CD4-positive, alpha-beta T cell treated with Interferon gamma for 1 hour (primary cell): ENCODE data around the gene GCNT2.
A peak's percentile ranks its signal among the peaks of the same experiment; 100 is the strongest.
"Not testable (repeated sequence)": the region's sequence is repeated elsewhere in the genome, so short reads cannot be mapped to it uniquely, and the experiment has no call there.

Source experiments
- DNase-seq: peaks from one replicate; pipeline ENCODE4 v3.0.0-alpha.2; 2020

The GCNT2 gene

DNA sequence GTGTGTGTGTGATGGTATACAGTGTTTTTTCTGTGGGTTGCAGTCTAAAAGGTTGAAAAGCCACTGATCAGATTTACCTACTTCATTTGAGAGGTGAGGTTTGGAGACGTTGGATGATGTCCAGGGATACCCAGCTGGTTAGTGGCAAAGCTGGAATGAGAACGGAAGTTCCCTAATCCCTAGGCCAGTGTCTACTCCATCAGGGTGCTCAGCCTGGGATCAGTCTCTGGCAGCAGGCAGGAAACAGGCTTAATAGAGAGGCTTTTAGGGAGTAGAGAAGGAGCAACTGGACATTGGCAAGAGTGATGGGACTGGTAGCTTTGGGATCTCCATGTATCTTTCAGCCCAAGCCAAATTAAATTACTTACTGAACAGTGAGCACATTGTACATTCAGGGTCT is 92.6 kb downstream of the GCNT2 start:
- no peak for DNase-seq

DNA sequence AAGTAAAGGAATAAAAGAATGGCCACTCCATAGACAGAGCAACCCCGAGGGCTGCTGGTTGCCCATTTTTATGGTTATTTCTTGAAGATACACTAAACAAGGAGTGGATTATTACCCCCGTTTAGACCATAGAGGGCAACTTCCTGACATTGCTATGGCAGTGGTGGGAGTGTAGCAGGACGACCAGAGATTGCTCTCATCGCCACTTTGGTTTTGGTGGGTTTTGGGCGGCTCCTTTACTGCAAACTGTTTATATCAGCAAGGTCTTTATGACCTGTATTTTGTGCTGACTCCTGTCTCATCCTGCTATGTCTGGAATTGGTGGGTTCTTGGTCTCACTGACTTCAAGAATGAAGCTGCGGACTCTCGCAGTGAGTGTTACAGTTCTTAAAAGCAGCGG is 94.5 kb downstream of the GCNT2 start:
- DNase-seq: no peak

DNA sequence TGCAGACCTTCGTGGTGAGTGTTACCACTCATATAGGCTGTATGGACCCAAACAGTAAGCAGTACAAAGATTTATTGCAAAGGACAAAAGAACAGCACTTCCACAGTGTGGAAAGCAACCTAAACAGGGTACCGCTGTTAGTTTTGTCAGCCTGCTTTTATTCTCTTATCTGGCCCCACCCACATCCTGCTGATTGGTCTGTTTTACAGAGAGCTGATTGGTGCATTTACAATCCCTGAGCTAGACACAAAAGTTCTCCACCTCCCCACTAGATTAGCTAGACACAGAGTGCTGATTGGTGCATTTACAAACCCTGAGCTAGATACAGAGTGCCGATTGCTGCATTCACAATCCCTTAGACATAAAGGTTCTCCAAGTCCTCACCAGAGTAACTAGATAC is 95.1 kb downstream of the GCNT2 start:
- not testable (repeated sequence) for DNase-seq

DNA sequence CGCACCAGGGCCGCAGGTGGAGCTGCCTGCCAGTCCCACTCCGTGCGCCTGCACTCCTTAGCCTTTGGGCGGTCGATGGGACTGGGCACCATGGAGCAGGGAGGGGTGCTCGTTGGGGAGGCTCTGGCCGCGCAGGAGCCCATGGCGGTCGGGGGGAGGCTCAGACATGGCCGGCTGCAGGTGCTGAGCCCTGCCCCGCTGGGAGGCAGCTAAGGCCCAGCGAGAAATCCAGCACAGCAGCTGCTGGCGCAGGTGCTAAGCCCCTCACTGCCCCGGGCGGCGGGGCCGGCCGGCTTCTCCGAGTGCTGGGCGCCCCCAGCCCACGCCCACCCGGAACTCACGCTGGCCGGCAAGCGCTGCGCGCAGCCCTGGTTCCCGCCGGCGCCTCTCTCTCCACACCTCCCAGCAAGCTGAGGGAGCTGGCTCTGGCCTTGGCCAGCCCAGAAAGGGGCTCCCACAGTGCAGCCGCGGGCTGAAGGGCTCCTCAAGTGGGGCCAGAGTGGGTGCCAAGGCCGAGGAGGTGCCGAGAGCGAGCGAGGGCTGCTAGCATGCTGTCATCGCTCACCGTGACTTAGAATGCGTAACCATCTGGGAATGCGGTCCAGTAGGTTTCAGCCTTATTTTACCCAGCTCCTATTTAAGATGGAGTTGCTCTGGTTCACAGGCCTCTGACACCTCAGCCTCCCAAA is 96.0 kb downstream of the GCNT2 start:
- DNase-seq: no peak

DNA sequence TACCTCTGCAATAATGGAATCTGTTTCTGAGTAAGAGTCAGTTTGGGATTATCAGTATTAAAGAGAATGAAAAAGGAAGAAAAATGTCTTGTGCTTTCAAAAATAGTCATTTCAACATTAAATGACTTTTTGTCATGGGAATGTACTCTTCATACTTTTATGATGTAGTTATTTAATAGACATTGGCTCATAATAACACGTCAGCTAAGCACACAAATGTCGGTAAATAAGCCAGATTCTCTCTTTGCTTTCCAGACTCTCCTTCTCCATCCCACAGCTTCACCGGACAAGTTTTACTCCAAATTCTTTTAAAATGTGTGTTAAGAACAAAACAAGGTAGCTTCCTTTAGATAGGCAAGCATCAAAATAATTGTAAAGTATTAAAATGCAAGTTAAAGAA is 97.3 kb downstream of the GCNT2 start:
- no peak for DNase-seq

DNA sequence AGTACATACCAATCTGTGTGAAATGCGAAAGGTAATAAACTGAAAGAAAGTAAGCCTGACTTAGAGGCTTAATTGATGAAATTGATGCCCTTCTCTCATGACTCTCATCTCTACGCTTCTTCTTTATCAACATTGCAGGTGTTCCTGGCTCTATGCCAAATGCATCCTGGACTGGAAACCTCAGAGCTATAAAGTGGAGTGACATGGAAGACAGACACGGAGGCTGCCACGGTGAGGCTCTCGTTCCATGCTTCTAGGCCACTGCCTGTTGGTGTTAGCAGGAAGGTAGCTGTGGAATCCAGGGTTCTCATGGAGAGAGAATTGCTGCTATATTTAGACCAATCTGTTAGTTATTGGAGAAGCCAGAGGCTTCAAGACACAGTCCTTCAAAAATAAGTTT is 100.1 kb downstream of the GCNT2 start:
- DNase-seq: no peak

DNA sequence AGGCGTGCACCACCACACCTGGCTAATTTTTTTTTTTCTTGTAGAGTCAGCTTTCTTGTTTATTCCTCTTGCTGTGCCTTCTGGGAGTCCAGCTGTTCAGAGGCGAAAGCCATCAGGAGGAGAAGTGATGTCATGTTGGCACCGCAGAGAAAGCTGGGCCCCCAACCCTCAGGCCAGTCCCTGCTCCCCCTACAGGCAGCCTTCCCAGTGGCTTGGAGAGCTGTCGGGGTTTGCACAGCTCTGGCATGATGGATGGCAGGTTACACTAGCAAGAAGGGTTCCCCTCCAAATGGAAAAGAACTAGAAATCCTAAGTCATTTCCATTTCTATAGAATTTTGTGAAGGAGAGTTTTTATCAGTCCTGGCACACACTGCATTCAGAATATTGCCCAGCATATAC is 100.7 kb downstream of the GCNT2 start:
- no peak for DNase-seq

DNA sequence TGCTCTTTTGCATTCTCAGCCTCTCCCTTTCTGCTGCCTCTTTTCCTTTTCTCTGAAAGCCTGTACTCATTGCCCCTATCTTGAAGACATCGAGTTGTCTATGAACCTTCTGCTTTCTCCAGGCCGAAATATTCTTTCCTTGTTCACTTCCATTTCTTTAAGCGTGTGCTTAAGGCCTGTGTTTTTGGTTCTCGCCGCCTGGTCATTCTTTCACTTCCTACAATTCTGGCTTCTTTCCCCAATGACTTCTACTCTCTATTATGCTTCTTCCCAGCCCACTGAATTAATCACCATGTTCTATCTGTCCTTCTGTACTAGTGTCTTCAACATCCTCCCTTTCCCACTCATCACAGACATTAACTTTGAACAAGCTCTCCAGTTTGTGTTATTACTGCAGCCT is 103.7 kb downstream of the GCNT2 start:
- no peak for DNase-seq

DNA sequence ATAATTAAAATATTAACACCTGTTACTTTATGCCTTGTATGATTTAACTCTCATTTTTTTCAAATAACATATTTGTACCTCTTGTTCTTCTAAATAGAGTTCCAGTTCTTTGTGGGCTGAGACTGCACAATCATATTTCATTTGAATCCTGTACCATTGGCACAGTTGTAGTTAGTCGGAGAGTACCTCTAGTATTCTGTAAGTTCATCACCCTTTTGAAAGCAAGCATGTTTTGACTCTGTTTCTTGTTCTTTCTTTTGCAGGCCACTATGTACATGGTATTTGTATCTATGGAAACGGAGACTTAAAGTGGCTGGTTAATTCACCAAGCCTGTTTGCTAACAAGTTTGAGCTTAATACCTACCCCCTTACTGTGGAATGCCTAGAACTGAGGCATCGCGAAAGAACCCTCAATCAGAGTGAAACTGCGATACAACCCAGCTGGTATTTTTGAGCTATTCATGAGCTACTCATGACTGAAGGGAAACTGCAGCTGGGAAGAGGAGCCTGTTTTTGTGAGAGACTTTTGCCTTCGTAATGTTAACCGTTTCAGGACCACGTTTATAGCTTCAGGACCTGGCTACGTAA is 105.1 kb downstream of the GCNT2 start:
- DNase-seq: no peak

DNA sequence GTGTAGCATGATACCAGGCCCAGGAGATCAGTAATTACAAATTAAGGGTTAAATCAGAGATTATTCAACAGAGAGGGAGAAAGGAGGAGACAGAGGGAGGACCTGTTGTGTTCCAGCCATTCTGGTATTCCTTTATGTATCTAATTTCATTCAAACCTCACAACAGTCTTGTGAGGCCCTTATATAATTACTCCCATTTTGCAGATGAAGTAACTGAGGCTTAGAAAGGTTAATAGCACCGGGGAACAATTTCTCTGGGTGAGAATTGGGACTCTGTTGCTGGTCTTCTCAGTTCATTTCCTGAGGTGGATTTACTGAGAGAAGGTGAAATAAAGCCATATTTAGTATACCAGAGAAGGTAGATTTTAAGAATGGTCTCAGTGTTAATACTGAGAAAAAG is 106.6 kb downstream of the GCNT2 start:
- no peak for DNase-seq

DNA sequence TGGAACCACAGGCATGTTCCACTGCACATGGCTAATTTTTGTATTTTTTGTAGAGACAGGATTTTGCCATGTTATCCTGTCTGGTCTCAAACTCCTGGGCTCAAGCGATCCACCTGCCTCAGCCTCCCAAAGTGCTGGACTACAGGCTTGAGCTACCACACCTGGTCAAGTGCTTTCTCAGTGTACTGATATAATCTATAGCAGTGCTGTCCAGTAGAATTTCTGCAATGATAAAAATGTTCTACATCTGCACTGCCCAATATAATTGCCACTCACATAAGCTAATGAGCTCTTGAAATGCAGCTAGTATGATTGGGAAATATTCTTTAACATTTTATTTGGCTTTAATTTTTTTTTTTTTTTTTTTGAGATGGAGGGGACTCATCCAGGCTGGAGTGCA is 109.0 kb downstream of the GCNT2 start:
- no peak for DNase-seq

DNA sequence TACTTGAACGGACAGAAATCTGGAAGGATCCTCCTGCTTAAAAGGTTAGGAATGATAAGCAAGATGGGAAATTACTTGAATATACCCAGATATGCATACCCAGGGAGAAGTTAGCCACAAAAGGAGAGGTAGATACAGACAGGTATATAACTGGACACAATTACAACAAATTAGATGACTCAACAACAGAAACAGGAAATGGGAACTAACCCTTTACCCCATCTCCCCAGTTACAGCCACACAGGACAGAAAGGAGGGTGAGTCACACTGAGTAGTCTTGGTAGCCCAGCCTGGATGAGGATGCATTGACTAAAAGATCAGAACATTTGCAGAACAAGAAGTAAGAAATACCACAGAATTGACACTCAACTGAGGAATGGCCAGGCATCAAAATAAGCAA is 112.1 kb downstream of the GCNT2 start:
- DNase-seq: peak; percentile 39

DNA sequence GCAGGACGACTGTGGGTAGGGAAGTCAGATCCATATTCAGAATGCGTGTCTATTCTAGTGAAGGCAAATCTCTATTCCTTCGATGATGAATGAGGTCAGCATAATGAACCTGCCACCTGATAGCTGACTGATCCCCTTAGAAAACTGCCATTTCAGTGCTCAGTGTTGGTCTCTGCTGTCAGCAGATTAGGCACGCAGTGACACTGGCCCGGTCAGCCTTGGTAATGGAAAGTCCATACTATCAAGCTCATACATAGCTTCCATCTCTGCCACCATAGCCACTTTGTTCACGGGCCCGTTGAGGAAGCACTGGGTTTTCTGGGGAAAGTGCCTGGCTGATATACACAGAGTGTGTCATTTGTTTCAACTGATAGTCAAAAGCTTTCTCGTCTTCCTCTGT is 119.3 kb downstream of the GCNT2 start:
- DNase-seq: no peak

DNA sequence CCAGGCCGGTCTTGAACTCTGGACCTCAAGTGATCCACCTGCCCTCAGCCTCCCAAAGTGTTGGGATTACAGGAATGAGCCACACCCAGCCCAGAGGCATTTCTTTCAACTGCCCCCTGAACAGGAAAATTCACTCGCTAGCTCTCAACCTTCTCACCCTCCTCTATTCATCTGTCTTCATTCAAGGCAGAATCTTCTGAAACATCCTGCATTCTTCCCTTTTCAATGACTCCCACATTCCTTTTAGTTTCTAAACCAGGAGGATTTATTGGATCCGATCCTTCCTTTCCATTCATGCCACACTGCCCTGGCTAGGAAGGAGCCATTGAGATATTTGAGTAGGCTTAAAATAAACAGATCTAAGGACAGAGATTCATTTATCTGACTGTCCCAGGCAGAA is 120.4 kb downstream of the GCNT2 start:
- DNase-seq: no peak

DNA sequence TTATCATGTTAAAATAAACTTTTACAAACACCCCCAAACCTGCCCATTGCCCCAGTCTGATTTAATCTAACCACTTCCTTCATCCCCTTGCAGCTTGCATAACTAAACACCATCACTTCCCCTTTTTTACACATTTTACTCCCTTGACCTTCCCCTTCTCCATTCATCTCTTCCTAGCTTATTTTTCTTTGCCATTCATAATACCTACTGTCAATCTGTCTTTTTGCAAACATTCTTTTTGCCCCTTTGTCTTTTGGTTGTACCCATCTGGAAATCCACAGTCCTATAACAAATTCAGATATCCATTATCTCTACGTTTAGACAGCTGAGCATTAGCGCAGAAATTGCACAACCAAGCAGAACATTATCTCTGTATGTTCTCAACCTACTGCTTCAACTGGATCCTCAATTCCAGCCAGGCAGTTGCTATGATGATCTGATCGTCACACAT is 122.1 kb downstream of the GCNT2 start:
- DNase-seq: no peak

DNA sequence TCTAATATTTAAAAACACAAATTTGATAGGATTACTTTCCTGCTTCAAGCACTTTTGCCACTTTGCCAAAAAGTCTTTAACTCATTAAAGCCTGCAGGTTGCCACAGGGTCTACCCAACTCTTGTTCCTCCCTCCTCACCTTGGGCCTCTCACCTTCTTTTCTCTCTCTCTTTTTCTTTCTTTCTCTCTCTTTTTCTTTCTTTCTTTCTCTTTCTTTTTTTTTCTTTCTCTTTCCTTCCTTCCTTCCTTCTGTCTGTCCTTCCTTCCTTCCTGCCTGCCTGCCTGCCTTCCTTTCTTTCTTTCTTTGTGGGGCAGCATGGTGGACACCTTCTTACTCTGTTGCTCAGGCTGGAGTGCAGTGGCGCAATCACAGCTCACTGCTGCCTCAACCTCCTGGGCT is 123.1 kb downstream of the GCNT2 start:
- DNase-seq: no peak

DNA sequence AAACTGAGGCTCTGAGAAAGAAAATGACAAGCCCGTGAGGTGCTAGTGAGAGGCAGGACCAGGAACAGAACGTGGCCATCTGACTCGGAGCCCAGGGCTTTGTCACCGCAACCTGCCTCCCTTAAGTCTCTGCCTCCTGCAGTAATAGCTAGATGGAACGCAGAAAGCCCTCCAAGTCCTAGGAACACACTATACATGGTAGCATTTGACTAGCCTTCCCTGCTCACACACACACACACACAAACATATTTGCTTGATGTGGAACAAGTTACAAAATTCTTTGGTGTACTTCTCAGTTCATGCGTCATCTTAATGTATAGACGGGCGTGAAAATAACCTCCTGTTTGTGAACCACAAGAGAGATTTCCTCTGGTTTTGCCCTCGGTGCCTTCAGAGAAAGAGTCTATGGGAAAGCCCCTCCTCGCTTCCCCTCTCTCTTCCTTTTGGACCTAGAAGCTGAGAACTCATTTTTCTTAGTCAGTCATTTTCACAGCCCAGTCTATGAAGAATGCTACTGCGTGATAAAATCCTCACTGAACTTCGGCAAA is 134.4 kb downstream of the GCNT2 start:
- DNase-seq: peak; percentile 4

DNA sequence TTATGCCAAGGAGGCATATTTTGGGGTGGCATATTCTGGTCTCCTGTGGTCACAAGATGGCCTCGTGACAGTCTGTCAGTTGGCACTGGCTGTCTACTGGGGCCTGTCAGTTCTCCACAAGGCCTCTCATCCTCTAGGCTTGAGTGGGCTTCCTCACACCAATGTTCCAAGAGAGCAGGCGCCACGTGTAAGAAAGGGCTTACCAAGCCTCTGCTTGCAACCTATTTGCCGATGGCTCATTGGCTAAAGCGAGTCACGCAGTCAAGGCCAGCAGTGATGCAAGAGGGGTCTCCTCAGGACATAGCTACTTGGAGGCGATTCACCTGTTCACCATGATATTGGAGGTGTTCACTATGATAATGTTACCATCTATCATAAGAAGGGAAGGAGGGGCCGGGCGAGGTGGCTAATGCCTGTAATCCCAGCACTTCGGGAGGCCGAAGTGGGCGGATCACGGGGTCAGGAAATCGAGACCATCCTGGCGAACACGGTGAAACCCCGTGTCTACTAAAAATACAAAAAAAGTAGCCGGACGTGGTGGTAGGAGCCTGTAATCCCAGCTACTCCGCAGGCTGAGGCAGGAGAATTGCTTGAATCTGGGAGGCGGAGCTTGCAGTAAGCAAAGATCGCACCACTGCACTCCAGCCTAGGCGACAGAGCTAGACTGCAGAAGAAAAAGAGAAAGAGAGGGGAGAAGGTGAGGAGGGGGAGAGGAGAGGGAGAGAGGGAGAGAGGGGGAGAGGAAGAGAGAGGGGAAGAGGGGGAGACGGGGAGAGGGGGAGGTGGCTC is 138.0 kb downstream of the GCNT2 start:
- no peak for DNase-seq

DNA sequence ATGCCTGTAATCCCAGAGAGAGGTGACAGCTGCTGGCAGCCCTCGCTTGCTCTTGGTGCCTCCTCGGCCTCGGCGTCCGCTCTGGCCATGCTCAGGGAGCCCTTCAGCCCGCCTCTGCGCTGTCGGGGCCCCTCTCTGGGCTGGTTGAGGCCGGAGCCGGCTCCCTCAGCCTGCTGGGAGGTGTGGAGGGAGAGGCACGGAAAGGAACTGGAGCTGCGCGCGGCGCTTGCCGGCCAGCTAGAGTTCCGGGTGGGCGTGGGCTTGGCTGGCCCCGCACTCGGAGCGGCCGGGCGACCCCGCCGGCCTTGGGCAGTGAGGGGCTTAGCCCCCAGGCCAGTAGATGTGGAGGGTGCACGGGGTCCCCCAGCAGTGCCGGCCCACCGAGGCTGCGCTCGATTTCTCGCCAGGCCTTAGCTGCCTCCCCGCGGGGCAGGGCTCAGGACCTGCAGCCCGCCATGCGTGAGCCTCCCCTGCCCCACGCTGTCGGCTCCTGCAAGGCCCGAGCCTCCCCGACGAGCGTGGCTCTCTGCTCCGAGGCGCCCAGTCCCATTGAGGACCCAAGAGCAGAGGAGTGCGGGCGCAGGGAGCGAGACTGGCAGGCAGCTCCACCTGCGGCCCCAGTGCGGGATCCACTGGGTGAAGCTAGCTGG is 138.7 kb downstream of the GCNT2 start:
- no peak for DNase-seq

DNA sequence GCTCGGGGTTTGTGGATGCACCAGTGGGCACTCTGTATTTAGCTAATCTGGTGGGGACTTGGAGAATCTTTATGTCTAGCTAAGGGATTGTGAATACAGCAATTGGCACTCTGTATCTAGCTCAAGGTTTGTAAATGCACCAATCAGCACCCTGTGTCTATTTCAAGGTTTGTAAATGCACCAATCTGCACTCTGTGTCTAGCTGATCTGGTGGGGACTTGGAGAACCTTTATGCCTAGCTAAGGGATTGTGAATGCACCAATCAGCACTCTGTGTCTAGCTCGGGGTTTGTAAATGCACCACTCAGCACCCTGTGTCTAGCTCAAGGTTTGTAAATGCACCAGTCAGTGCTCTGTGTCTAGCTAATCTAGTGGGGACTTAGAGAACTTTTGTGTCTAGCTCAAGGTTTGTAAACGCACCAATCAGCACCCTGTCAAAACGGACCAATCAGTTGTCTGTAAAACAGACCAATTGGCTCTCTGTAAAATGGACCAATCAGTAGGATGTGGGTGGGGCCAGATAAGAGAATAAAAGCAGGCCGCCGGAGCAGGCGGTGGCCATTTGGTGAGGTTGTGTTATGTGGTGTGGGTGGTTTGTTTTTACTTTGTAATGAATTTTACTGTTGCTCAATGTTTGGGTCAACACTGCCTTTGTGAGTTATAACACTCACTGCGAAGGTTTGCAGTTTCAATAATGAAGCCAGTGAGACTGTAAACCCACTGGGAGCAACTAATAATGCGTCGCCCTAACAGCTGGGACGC is 139.5 kb downstream of the GCNT2 start:
- not testable (repeated sequence) for DNase-seq

DNA sequence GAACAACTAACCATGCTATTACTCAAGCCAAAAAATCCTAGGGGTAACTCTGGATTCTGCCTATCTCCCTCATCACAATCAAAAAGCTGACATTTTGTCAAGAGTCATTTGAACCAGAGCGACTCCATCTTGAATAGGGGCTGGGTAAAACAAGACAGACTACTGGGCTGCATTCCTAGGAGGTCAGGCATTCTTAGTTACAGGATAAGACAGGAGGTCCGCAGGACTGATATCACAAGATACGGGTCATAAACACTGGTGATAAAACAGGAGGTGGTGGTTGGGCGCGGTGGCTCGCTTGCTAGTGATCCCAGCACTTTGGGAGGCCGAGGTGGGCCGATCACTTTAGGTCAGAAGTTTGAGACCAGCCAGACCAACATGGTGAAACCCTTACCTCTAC is 141.1 kb downstream of the GCNT2 start:
- no peak for DNase-seq

DNA sequence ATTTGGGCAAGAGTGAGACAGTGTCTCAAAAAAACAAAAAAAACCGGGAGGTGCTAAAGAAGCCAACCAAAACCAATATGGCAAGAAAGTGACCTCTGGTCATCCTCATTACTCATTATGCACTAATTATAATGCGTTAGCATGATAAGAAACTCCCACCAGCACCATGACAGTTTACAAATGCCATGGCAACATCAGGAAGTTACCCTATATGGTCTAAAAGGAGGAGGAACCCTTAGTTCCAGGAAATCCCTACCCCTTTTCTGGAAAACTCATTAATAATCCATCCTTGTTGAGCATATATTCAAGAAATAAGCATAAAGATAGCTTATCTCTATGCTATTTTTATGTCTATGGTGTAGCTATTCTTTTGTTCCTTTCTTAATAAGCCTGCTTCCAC is 141.6 kb downstream of the GCNT2 start:
- no peak for DNase-seq

DNA sequence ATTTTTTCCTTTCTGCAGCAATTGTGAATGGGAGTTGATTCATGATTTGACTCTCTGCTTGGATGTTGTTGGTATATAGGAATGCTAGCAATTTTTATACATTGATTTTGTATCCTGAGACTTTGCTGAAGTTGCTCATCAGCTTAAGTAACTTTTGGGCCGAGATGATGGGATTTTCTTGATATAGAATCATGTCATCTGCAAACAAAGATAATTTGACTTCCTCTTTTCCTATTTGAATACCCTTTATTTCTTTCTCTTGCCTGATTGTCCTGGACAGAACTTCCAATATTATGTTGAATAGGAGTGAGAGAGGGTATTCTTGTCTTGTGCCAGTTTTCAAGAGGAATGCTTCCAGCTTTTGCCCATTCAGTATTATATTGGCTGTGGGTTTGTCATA is 144.4 kb downstream of the GCNT2 start:
- not testable (repeated sequence) for DNase-seq
